ENCODE results near the gene SFRP2.

Gene SFRP2

DNA sequence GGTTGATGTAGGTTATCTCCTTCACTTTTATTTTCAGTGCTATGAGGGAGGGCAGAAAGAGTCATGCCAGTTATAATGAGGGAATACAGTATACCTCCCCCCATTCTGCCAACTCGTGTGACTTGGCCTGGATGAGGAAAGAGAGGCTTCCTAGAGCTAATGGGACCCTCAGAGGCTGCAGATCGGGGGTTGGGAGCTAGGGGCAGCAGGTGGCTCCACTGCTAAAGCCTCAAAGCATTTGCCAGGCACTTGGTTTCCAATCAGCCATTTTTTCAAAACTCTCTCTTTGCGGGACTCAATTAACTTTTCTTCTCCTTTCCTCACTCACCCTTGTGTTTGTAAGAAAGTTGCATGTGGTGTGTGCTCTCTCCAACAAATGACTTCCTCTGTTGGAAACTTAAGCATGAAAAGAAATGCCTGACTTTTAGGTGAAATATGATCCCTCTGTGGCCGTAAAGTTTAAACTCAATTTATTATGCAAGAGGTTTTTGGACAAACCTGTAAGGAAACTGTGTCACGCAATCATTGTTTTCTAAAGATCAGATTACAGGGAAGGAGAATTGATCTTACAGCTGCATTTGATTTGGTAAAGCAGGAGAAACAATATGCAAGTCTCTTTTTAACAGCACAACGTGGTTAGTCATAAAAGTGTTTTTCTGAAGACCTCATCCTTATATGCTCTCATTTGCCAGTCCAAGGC lies 7.0 kb downstream of the SFRP2 start:
- ChIA-PET CTCF (interaction anchor here (0.6 to 1.6 kb wide), 8 partner anchors 11 to 548 kb away, joined by 3 to 5 read pairs (median 3); no protein-coding TSS in a partner anchor), POLR2A (no interaction called here)
- peak; percentile 53 for DNase-seq (ENCODE audit: extremely low spot score)
- TF ChIP-seq FOXA1 (IDR thresholded peaks at IDR 0.05) (no peak), LEF1 (IDR thresholded peaks at IDR 0.05; ENCODE audit: borderline replicate concordance) (no peak), HDGF (IDR thresholded peaks at IDR 0.05; ENCODE audit: borderline replicate concordance) (no peak), ARNT (IDR thresholded peaks at IDR 0.05) (peak; percentile 95), BHLHE40 (IDR thresholded peaks at IDR 0.05; ENCODE audit: borderline replicate concordance) (no peak), ZNF384 (IDR thresholded peaks at IDR 0.05) (no peak), SUZ12 (IDR thresholded peaks at IDR 0.05) (no peak), TARDBP (IDR thresholded peaks at IDR 0.05) (no peak), CTBP1 (IDR thresholded peaks at IDR 0.05; ENCODE audit: borderline replicate concordance) (0 out of 2 replicates have a peak, but pooled peaks have one; percentile 7), L3MBTL2 (conservative IDR thresholded peaks at IDR 0.05) (peak; percentile 65)
- TF ChIP-seq, protein P1, sequence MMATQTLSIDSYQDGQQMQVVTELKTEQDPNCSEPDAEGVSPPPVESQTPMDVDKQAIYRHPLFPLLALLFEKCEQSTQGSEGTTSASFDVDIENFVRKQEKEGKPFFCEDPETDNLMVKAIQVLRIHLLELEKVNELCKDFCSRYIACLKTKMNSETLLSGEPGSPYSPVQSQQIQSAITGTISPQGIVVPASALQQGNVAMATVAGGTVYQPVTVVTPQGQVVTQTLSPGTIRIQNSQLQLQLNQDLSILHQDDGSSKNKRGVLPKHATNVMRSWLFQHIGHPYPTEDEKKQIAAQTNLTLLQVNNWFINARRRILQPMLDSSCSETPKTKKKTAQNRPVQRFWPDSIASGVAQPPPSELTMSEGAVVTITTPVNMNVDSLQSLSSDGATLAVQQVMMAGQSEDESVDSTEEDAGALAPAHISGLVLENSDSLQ (IDR thresholded peaks at IDR 0.05) = peak; percentile 32; the same call in 1 of the 2 replicates

- no peak for TF ChIP-seq ELF4 (IDR thresholded peaks at IDR 0.05)
- no peak for TF ChIP-seq SP1 (IDR thresholded peaks at IDR 0.05)
- TF ChIP-seq CTBP1 (IDR thresholded peaks at IDR 0.05; ENCODE audit: borderline replicate concordance) = no peak
- no peak for TF ChIP-seq FOXK2 (IDR thresholded peaks at IDR 0.05)
- no peak for TF ChIP-seq LEF1 (IDR thresholded peaks at IDR 0.05; ENCODE audit: borderline replicate concordance)
- TF ChIP-seq, protein P1 (IDR thresholded peaks at IDR 0.05) = no peak
- TF ChIP-seq L3MBTL2 (conservative IDR thresholded peaks at IDR 0.05) = no peak
- no peak for TF ChIP-seq ARNT (IDR thresholded peaks at IDR 0.05)
- TF ChIP-seq FOXM1 (IDR thresholded peaks at IDR 0.05; ENCODE audit: borderline replicate concordance) = no peak
- TF ChIP-seq SUZ12 (IDR thresholded peaks at IDR 0.05) = no peak
- no peak for TF ChIP-seq BHLHE40 (IDR thresholded peaks at IDR 0.05; ENCODE audit: borderline replicate concordance)
- TF ChIP-seq HDGF (IDR thresholded peaks at IDR 0.05; ENCODE audit: borderline replicate concordance) = no peak
- TF ChIP-seq ZNF384 (IDR thresholded peaks at IDR 0.05) = no peak
- TF ChIP-seq NFRKB (IDR thresholded peaks at IDR 0.05) = no peak
- no peak for TF ChIP-seq TARDBP (IDR thresholded peaks at IDR 0.05)
- TF ChIP-seq FOXA1 (IDR thresholded peaks at IDR 0.05) = no peak
- DNase-seq (ENCODE audit: extremely low spot score) = no peak
- ChIA-PET POLR2A (no interaction called here), CTCF (interaction anchor here (0.5 to 1.6 kb wide), 7 partner anchors 19 to 660 kb away, joined by 3 to 5 read pairs (median 3); no protein-coding TSS in a partner anchor)
Measured at GRCh38 chr4:153781280-153781679, 7.6 kb downstream of the SFRP2 start.

- ChIA-PET CTCF (interaction anchor here (0.5 to 1.6 kb wide), 6 partner anchors 47 to 660 kb away, joined by 3 to 4 read pairs (median 3); no protein-coding TSS in a partner anchor), POLR2A (no interaction called here)
- no peak for DNase-seq (ENCODE audit: extremely low spot score)
- TF ChIP-seq ZNF384 (IDR thresholded peaks at IDR 0.05) (no peak), HDGF (IDR thresholded peaks at IDR 0.05; ENCODE audit: borderline replicate concordance) (no peak), BHLHE40 (IDR thresholded peaks at IDR 0.05; ENCODE audit: borderline replicate concordance) (no peak), FOXA1 (IDR thresholded peaks at IDR 0.05) (no peak), LEF1 (IDR thresholded peaks at IDR 0.05; ENCODE audit: borderline replicate concordance) (no peak), TARDBP (IDR thresholded peaks at IDR 0.05) (no peak), FOXM1 (IDR thresholded peaks at IDR 0.05; ENCODE audit: borderline replicate concordance) (no peak)
Measured at GRCh38 chr4:153780876-153781275, 8.0 kb downstream of the SFRP2 start.

DNA sequence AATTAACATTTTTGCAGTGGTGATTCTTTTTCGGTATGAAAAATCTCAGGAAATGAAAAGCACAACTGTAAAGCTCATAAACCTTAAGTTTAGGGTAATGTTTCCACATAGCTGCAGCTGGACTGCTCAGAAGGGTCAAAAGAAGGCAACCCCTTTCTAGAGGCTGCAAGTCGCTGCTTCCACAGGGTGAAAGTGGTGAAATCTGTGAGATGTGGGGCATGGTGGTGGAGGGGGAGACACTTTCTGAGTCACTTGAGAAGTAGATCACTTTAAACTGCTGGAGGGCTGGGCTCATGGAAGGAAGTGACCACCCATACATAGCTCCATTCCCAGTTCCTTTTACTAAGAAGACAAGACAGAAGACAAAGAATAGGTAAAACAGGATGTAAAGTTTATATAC lies 8.7 kb downstream of the SFRP2 start:
- no peak for DNase-seq (ENCODE audit: extremely low spot score)
- TF ChIP-seq ARNT (IDR thresholded peaks at IDR 0.05) = no peak
- no peak for TF ChIP-seq FOXM1 (IDR thresholded peaks at IDR 0.05; ENCODE audit: borderline replicate concordance)
- no peak for TF ChIP-seq ZNF384 (IDR thresholded peaks at IDR 0.05)
- no peak for TF ChIP-seq SP1 (IDR thresholded peaks at IDR 0.05)
- no peak for TF ChIP-seq LEF1 (IDR thresholded peaks at IDR 0.05; ENCODE audit: borderline replicate concordance)
- TF ChIP-seq HDGF (IDR thresholded peaks at IDR 0.05; ENCODE audit: borderline replicate concordance) = no peak
- no peak for TF ChIP-seq FOXA1 (IDR thresholded peaks at IDR 0.05)
- no peak for TF ChIP-seq L3MBTL2 (conservative IDR thresholded peaks at IDR 0.05)
- TF ChIP-seq NFRKB (IDR thresholded peaks at IDR 0.05) = no peak
- no peak for TF ChIP-seq BHLHE40 (IDR thresholded peaks at IDR 0.05; ENCODE audit: borderline replicate concordance)
- TF ChIP-seq CTBP1 (IDR thresholded peaks at IDR 0.05; ENCODE audit: borderline replicate concordance) = no peak
- TF ChIP-seq SUZ12 (IDR thresholded peaks at IDR 0.05) = no peak
- no peak for TF ChIP-seq FOXK2 (IDR thresholded peaks at IDR 0.05)
- TF ChIP-seq ELF4 (IDR thresholded peaks at IDR 0.05) = no peak
- TF ChIP-seq TARDBP (IDR thresholded peaks at IDR 0.05) = no peak
- TF ChIP-seq, protein P1 (IDR thresholded peaks at IDR 0.05) = no peak
- ChIA-PET POLR2A (no interaction called here), CTCF (interaction anchor here (0.7 kb wide), 1 partner anchor 170 kb away, joined by 3 read pairs; no protein-coding TSS in a partner anchor)

- POLR2A ChIA-PET = no interaction called here
- CTCF ChIA-PET = no interaction called here
- DNase-seq (ENCODE audit: extremely low spot score) = no peak
- TF ChIP-seq FOXM1 (IDR thresholded peaks at IDR 0.05; ENCODE audit: borderline replicate concordance) = no peak
Measured at GRCh38 chr4:153778383-153778782, 10.5 kb downstream of the SFRP2 start.

DNA sequence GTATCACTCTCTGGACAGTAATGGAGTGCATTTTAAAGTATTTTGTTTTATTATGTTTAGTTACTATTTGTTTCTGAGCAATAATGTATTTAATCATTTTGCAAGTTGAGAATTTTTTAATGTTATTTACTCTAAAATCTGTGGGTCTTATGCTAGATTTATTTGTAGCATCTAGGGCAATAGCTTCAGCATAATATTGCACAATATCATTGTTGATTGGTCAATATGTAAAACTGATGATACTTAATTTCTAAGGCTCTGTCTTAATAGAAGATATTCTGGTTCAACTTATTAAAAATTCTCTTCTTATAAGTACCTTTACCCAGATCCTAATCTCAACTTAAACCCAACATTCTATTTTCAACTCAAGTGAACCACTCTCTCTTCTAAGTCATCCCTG lies 11.5 kb downstream of the SFRP2 start:
- POLR2A ChIA-PET = no interaction called here
- DNase-seq (ENCODE audit: extremely low spot score) = no peak
- TF ChIP-seq ARNT (IDR thresholded peaks at IDR 0.05) (no peak), CTBP1 (IDR thresholded peaks at IDR 0.05; ENCODE audit: borderline replicate concordance) (no peak), ELF4 (IDR thresholded peaks at IDR 0.05) (no peak), FOXM1 (IDR thresholded peaks at IDR 0.05; ENCODE audit: borderline replicate concordance) (no peak), HDGF (IDR thresholded peaks at IDR 0.05; ENCODE audit: borderline replicate concordance) (no peak), SUZ12 (IDR thresholded peaks at IDR 0.05) (no peak), BHLHE40 (IDR thresholded peaks at IDR 0.05; ENCODE audit: borderline replicate concordance) (no peak), LEF1 (IDR thresholded peaks at IDR 0.05; ENCODE audit: borderline replicate concordance) (no peak), NFRKB (IDR thresholded peaks at IDR 0.05) (no peak), L3MBTL2 (conservative IDR thresholded peaks at IDR 0.05) (no peak), FOXA1 (IDR thresholded peaks at IDR 0.05) (no peak), TARDBP (IDR thresholded peaks at IDR 0.05) (no peak), ZNF384 (IDR thresholded peaks at IDR 0.05) (no peak), FOXK2 (IDR thresholded peaks at IDR 0.05) (no peak), SP1 (IDR thresholded peaks at IDR 0.05) (no peak)
- TF ChIP-seq, protein P1 (IDR thresholded peaks at IDR 0.05) = no peak
- CTCF ChIA-PET = interaction anchor here (1.5 kb wide), 1 partner anchor 9 kb away, joined by 4 read pairs; no protein-coding TSS in a partner anchor
